Subcutaneous adipose tissue (tissue), 4 donors: Measurements from ENCODE around the gene SSBP4. TPM values are rescaled to one million over a fixed set of nuclear protein-coding genes. Genes with fewer than 3 reads are reported as not detected.

Experiments used
- CTCF ChIP-seq: fragments of 450-650 bp; IDR thresholded peaks from one replicate; pipeline ENCODE4 v1.5.1; 2016; ENCODE audit warnings: low read depth, mild to moderate bottlenecking, control low read depth, antibody characterized with exemption, moderate library complexity
- total RNA-seq, 4 donors: library from RNA; depleted of rRNA; stranded (reverse); fragments of >200 nt; gene quantifications; one replicate each; pipeline ENCODE4 v1.1.0, GENCODE V29; 2016

The SSBP4 gene
- total RNA-seq, 4 donors from 2014 or later: 19.8 to 32.0 (median 23.1) TPM

- TF ChIP-seq CTCF: no peak
Measured at GRCh38 chr19:18466354-18466753, 47.2 kb downstream of the SSBP4 start.

- TF ChIP-seq CTCF: no peak
Measured at GRCh38 chr19:18467978-18468377, 48.8 kb downstream of the SSBP4 start.

- no peak for TF ChIP-seq CTCF
Measured at GRCh38 chr19:18468517-18468916, 49.3 kb downstream of the SSBP4 start.

DNA sequence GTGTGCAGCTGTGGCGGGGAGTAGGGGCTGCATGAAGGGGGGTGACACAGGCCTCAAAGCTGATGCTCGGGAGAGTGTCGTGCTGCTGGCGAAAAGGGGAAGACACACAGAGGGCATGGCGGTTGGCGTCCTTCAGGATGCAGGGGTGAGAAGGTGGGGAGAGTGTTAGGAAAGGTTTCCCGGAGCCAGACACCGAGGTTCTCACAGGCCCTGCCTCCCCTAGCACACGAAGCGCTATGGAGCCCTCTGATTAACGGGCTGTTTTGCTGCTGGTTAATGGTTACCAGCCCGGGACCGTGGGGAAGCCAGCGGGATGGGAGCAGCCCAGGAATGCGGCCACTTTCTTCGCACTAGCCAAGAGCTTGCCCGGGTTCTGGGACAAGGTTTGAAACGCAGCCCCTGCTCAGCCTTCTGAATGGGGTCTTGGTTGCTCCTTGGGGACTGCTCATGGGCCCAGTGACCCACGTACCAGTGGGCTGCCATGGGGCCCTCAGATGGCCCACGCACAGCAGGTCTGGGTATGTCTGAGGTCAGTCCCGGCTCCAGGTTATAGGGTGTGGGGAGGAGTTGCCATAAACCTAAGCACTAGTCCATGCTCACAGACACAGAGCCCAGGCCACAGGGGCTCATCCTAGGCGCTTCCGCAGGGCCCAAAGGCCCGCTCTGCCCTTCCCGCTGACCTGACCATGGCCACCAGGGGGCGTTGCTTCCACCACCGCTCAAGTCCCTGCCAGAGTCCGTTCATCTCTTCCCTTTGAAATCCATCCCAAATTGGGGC is 50.1 kb downstream of the SSBP4 start:
- TF ChIP-seq CTCF: no peak

DNA sequence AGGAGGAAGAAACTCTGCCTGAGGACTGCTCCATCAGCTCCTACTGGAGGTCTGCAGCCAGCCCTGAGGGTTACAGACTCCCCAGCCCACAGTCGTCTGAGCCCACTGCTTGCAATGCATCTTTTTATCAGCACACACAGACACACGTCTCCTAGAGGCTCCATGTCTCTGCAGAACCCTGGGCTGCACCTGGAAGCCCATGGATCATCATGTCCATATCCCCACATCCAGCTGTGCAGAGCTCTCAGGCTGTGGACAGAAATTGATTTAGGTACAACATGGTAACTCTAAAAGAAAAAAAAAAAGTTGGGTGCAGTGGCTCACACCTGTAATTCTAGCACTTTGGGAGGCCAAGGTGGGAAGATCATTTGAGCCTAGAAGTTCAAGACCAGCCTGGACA is 51.6 kb downstream of the SSBP4 start:
- TF ChIP-seq CTCF: no peak

DNA sequence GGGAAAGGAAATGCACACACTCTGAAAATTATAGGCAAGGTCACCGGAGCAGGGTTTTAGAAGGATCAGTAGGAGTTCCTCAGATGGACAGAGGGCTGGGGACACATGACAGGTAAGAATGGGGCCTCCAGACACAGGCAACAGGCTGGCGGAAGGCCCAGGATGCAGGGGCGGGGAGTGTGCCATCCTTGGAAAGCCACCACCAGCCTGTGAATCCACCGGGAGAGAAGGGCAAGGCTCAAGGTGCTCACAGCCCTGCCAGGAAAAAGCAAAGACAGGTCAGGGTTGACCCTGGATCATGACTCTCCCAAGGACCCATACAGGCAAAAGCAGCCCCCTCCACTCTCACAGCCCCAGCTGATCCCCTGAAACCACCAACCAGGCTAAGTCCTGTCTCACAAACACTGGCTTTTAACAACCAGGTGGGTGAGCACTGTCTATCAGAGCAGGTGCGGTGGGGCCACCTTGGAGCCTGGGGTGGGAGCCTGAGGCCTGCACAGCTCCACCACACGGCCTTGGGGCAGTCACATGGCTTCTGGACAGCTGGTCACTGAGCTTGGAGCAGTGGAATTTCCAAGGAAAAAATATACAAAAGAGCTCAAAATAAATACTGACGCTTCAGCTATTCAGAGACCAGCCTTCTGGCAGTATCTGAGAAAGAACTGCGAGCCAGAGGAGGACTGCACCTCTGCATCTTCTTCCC is 54.0 kb downstream of the SSBP4 start:
- TF ChIP-seq CTCF: no peak

- no peak for TF ChIP-seq CTCF
Measured at GRCh38 chr19:18473706-18474087, 54.5 kb downstream of the SSBP4 start.
